Activated CD4-positive, alpha-beta T cell treated with anti-CD3 and anti-CD28 coated beads for 24 hours (primary cell): ENCODE results near the gene OR2T8.

ENCODE experiments used
- DNase-seq, 2 donors: peaks; one replicate each; pipeline ENCODE4 v3.0.0-alpha.2; 2020; ENCODE audit warnings: low read depth in 2 of 2

Gene OR2T8

GRCh38 chr1:247962911-247963588 is 43.0 kb downstream of the OR2T8 start:
- DNase-seq, result no peak

DNA sequence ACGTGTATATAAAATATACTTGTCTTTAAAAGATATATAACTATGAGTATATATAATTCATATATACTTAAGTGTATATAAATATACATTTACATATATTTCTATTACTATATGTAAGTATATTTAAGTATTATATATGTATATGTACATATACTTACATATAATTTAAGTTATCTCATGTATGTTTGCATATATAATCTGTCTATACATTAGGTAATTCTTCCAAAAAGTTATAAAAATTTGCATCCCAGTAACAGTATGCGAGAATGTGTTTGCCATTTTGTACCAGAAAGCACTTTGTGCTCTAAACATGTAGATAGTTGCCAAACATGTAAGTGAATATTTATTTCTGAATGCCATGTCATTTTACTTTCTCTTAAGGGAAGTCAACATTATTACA is 44.9 kb downstream of the OR2T8 start, which contains the start of gene OR2AK2:
TSS of gene OR2AK2 (plus strand) at position 301 of the 400 bp plus-strand sequence. CDS start 144 bp downstream, outside the sequence.
- no peak for DNase-seq

DNA sequence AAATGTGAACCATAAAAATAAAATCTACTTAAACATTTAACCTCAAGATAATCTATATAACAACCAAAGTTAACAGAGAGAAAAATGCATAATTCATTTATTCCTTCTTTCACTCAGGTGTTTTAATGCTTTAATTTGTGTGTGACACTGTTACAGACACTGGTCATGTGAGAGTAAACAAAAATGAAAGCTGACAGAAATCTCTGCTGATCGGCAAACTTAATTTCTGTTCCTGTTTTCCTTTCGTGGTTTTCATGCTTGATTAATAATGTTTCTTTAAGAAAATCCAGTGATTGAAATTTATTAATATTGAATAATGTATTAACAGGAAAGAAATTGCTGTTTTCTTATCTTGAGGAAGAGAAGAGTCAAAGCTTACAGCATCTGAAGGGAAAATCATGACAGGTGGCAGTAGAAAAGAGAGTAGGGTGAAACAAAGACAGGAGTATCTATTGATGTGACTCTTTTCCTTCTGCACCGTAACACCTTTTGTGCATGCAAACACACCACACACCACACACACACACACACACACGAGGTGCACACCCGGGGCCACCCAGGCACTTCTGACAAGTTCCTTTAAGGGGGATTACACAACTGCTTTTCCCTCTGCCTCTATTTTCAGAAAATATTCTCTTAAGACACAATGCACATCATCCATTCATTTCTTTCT is 46.6 kb downstream of the OR2T8 start:
- no peak for DNase-seq
